SH-SY5Y (cell line): Measurements from ENCODE around the gene WNT2.

ENCODE experiments used
- GATA2 ChIP-seq: IDR thresholded peaks from 2 replicates; pipeline ENCODE4 v1.6.1; 2011; ENCODE audit warnings: mild to moderate bottlenecking, low read depth, low read length
- GATA3 ChIP-seq: IDR thresholded peaks from 2 replicates; pipeline ENCODE4 v1.6.1; 2011; ENCODE audit warnings: low read depth, mild to moderate bottlenecking, low read length, moderate library complexity

DNA sequence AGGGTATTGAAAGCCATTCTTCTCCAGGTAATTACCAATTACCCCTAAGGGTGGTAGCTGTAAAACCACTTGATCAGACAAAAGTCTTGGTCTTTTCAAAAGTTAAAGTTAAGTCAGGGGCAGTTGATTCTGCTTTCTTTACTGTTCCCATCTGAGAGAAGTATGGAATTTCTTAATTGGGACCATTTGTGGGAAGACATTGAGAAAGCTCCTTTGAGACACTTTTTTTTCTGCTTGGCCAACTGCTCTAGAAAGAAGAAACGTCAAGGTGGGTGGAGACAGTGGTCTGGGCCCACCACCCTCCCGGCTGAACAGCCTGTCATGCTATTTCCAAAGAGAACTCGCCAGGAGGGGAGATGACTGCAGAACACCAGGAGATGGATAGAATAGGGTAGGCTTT, 45.3 kb downstream of the WNT2 start:
- no peak for TF ChIP-seq GATA3
- no peak for TF ChIP-seq GATA2
